GM10248 (cell line): ENCODE data around the gene FDXR.
A peak's percentile ranks its signal among the peaks of the same experiment; 100 is the strongest.

Source experiments
- CTCF ChIA-PET: fragments of 300-600 bp; sonication (Branson Sonifier 250); formaldehyde crosslinking; extraction: SDS; loops from one replicate; lab custom pipeline; 2021; ENCODE audit warnings: antibody characterized with exemption; lab: Yijun Ruan, JAX
- POLR2A ChIA-PET: fragments of 350-650 bp; sonication (Branson Sonifier 250); formaldehyde crosslinking; extraction: SDS; loops from one replicate; lab custom pipeline; 2020; ENCODE audit warnings: antibody characterized with exemption; lab: Yijun Ruan, JAX
- DNase-seq: peaks from one replicate; pipeline ENCODE4 v3.0.0; 2012; ENCODE audit errors: extremely low spot score
- CTCF ChIP-seq: IDR thresholded peaks from 2 replicates; pipeline ENCODE4 v1.5.1; 2012; ENCODE audit warnings: mild to moderate bottlenecking, low read depth; ENCODE audit errors: extremely low read depth, missing control alignments, control extremely low read depth

Gene FDXR

GRCh38 chr17:74854792-74855191 lies 18.0 kb downstream of the FDXR start:
- DNase-seq = no peak
- CTCF ChIA-PET = interaction anchor here (4.4 to 5.8 kb wide), 2 partner anchors 9 to 64 kb away, joined by 29 to 45 read pairs; no protein-coding TSS in a partner anchor
- POLR2A ChIA-PET = no interaction called here
- no peak for TF ChIP-seq CTCF

GRCh38 chr17:74853669-74854068 lies 19.1 kb downstream of the FDXR start:
- no peak for TF ChIP-seq CTCF
- ChIA-PET POLR2A (no interaction called here), CTCF (interaction anchor here (5.8 kb wide), 1 partner anchor 10 kb away, joined by 45 read pairs; no protein-coding TSS in a partner anchor)
- no peak for DNase-seq

GRCh38 chr17:74853048-74853397 lies 19.8 kb downstream of the FDXR start:
- no peak for DNase-seq
- no peak for TF ChIP-seq CTCF
- ChIA-PET POLR2A (interaction anchor here (0.6 kb wide), 1 partner anchor 106 kb away, joined by 11 read pairs; no protein-coding TSS in a partner anchor), CTCF (interaction anchor here (5.8 kb wide), 1 partner anchor 11 kb away, joined by 45 read pairs; no protein-coding TSS in a partner anchor)

GRCh38 chr17:74852237-74853047 lies 20.4 kb downstream of the FDXR start:
- POLR2A ChIA-PET = interaction anchor here (0.6 kb wide), 1 partner anchor 105 kb away, joined by 11 read pairs; no protein-coding TSS in a partner anchor
- no peak for TF ChIP-seq CTCF
- DNase-seq = peak; percentile 85
- CTCF ChIA-PET = interaction anchor here (1.3 to 5.8 kb wide), 3 partner anchors 12 to 62 kb away, joined by 3 to 45 read pairs (median 4); no protein-coding TSS in a partner anchor

- ChIA-PET CTCF (interaction anchor here (1.3 to 5.8 kb wide), 3 partner anchors 12 to 61 kb away, joined by 3 to 45 read pairs (median 4); no protein-coding TSS in a partner anchor), POLR2A (no interaction called here)
- no peak for DNase-seq
- no peak for TF ChIP-seq CTCF
These were observed 21.1 kb downstream of the FDXR start for GRCh38 chr17:74851612-74852236.

GRCh38 chr17:74850914-74851313 lies 21.9 kb downstream of the FDXR start:
- ChIA-PET CTCF (interaction anchor here (1.5 to 5.8 kb wide), 2 partner anchors 13 to 28 kb away, joined by 3 to 45 read pairs; no protein-coding TSS in a partner anchor), POLR2A (no interaction called here)
- DNase-seq = no peak
- TF ChIP-seq CTCF = no peak
